Endothelial cell of umbilical vein (primary cell): ENCODE results near the gene CYBA. TPM values are rescaled to one million over a fixed set of nuclear protein-coding genes. Genes with fewer than 3 reads are reported as not detected.

Experiments used
- BruUV-seq: library from RNA; stranded (reverse); fragments of 400-500 nt; replicated peaks from 2 replicates; lab custom pipeline; 2021; lab: Mats Ljungman, UMichigan
- CTCF ChIA-PET: fragments of 300-600, 350-600 bp; sonication (Branson Sonifier 250); formaldehyde crosslinking; loops from one replicate; lab custom pipeline; 2021; ENCODE audit warnings: antibody characterized with exemption, inconsistent platforms; lab: Charles Lee
- POLR2A ChIA-PET: fragments of 300-600, 350-600 bp; sonication (Branson Sonifier 250); formaldehyde crosslinking; loops from one replicate; lab custom pipeline; 2021; ENCODE audit warnings: antibody characterized with exemption, inconsistent platforms; lab: Charles Lee
- DNase-seq: peaks from one replicate; pipeline ENCODE4 v3.0.0-alpha.2; 2011; ENCODE audit warnings: low read depth, low spot score
- FAIRE-seq: peaks from 2 replicates; lab custom pipeline; 2011; peaks lifted over from hg19 to GRCh38; lab: Jason Lieb, UNC
- H2AFZ ChIP-seq: 2 replicates; pipeline ENCODE4 v1.6.0; 2012; ENCODE audit warnings: low read depth, low read length, control low read depth, inconsistent platforms
- H3K27ac ChIP-seq: 2 replicates; pipeline ENCODE4 v1.5.1; 2011; ENCODE audit warnings: low read depth, mild to moderate bottlenecking, control low read depth, low read length, moderate library complexity; ENCODE audit not compliant: insufficient read depth
- H3K27me3 ChIP-seq, 2 experiments: 2 replicates each; pipeline versions ENCODE4 v1.6.0 to v1.6.1; 2011; ENCODE audit warnings: low read length in 2 of 2, mixed read lengths in 1 of 2; ENCODE audit not compliant: control insufficient read depth in 2 of 2, insufficient read depth in 2 of 2
- H3K36me3 ChIP-seq, 2 experiments: 2 replicates in 1 of 2; 3 replicates in 1 of 2; pipeline ENCODE4 v1.5.1; 2011; ENCODE audit warnings: low read length in 2 of 2, mild to moderate bottlenecking in 1 of 2, moderate library complexity in 1 of 2; ENCODE audit not compliant: control insufficient read depth in 2 of 2, insufficient read depth in 2 of 2; ENCODE audit errors: extremely low read depth in 1 of 2
- H3K4me1 ChIP-seq: 3 replicates; pipeline ENCODE4 v1.5.1; 2011; ENCODE audit warnings: mild to moderate bottlenecking, low read length; ENCODE audit not compliant: control insufficient read depth, insufficient read depth; ENCODE audit errors: extremely low read depth
- H3K4me2 ChIP-seq: 2 replicates; pipeline ENCODE4 v1.6.1; 2011; ENCODE audit warnings: low read length, control low read depth, mixed read lengths; ENCODE audit not compliant: insufficient read depth
- H3K4me3 ChIP-seq, 3 experiments: fragments of 200-600 bp in 1 of 3; sonication (generic), shearing (Covaris generic) in 1 of 3; replicated peaks in 1 of 3; 2 replicates each; pipeline ENCODE4 v1.5.1; 2011 to 2016; ENCODE audit warnings: control low read depth in 3 of 3, low read length in 3 of 3, mild to moderate bottlenecking in 2 of 3, inconsistent platforms in 1 of 3, low read depth in 1 of 3, moderate library complexity in 1 of 3; ENCODE audit not compliant: insufficient read depth in 1 of 3
- H3K79me2 ChIP-seq: 2 replicates; pipeline ENCODE4 v1.6.0; 2012; ENCODE audit warnings: low read length, inconsistent platforms; ENCODE audit not compliant: control insufficient read depth, insufficient read depth
- H3K9ac ChIP-seq: replicated peaks from 2 replicates; pipeline ENCODE3; 2011; ENCODE audit warnings: low read length, control low read depth; ENCODE audit not compliant: insufficient read depth; ENCODE audit errors: extremely low read depth
- H3K9me1 ChIP-seq: replicated peaks from 3 replicates; pipeline ENCODE4 v1.6.0; 2011; ENCODE audit warnings: mild to moderate bottlenecking, low read length; ENCODE audit not compliant: control insufficient read depth, insufficient read depth; ENCODE audit errors: extremely low read depth
- H3K9me3 ChIP-seq: replicated peaks from 2 replicates; pipeline ENCODE4 v1.5.1; 2012; ENCODE audit warnings: low read length, inconsistent platforms; ENCODE audit not compliant: control insufficient read depth, insufficient read depth
- H4K20me1 ChIP-seq: replicated peaks from 2 replicates; pipeline ENCODE3; 2011; ENCODE audit warnings: mild to moderate bottlenecking, low read length; ENCODE audit not compliant: control insufficient read depth, insufficient read depth; ENCODE audit errors: extremely low read depth
- EZH2 ChIP-seq: IDR thresholded peaks from 2 replicates; pipeline ENCODE4 v1.6.1; 2012; ENCODE audit warnings: borderline replicate concordance, low read depth, mild to moderate bottlenecking, moderate library complexity, low read length, inconsistent platforms; ENCODE audit not compliant: severe bottlenecking
- FOS ChIP-seq: IDR thresholded peaks from 2 replicates; pipeline ENCODE4 v1.6.1; 2011; ENCODE audit warnings: mild to moderate bottlenecking, low read length, moderate library complexity, borderline replicate concordance; ENCODE audit not compliant: insufficient read depth
- GATA2 ChIP-seq: IDR thresholded peaks from 2 replicates; pipeline ENCODE4 v1.7.0; 2011; ENCODE audit warnings: low read depth, mild to moderate bottlenecking, moderate library complexity, mixed read lengths, low read length; ENCODE audit not compliant: insufficient read length, insufficient read depth
- JUN ChIP-seq: IDR thresholded peaks from 2 replicates; pipeline ENCODE4 v1.6.1; 2011; ENCODE audit warnings: borderline replicate concordance, low read depth; ENCODE audit not compliant: insufficient read length, insufficient read depth
- MYC ChIP-seq: IDR thresholded peaks from one replicate; pipeline ENCODE4 v1.6.1; 2011; ENCODE audit warnings: mild to moderate bottlenecking, low read depth, low read length
- POLR2A ChIP-seq: IDR thresholded peaks from 2 replicates; pipeline ENCODE4 v1.6.1; 2012; ENCODE audit warnings: low read depth, mild to moderate bottlenecking, control low read depth, low read length
- POLR2AphosphoS5 ChIP-seq: IDR thresholded peaks from 2 replicates; pipeline ENCODE4 v1.6.1; 2012; ENCODE audit warnings: low read depth, mild to moderate bottlenecking, control low read depth, low read length, moderate library complexity; ENCODE audit not compliant: insufficient read depth
- dilution Hi-C: fragments of 300-500 bp; cut with MboI; formaldehyde crosslinking; loops from one replicate; pipeline ENCODE4 v1.15.0; 2019; ENCODE audit warnings: low sequenced_read_pairs; ENCODE audit not compliant: extremely low pct_ligation_motif_present
- intact Hi-C: fragments of 100-400 bp; cut with micrococcal nuclease; formaldehyde crosslinking; loops from one replicate; pipeline ENCODE4 v1.10.0; 2022
- polyA plus RNA-seq, 4 experiments: library from polyadenylated mRNA; depleted of rRNA in 3 of 4; stranded (reverse) in 3 of 4; unstranded in 1 of 4; fragments of >200 nt; gene quantifications; 2 replicates each; pipeline versions ENCODE4 v1.2.1 to v1.2.3, GENCODE V29; 2011 to 2012; ENCODE audit warnings: missing spikeins in 1 of 4
- total RNA-seq: library from RNA; stranded (reverse); gene quantifications from 2 replicates; pipeline ENCODE4 v1.2.3, GENCODE V29; 2021
- TF ChIP-seq, protein P1 (sequence below), 2 donors: IDR thresholded peaks; 1 replicate in 1 of 2; 2 replicates in 1 of 2; pipeline ENCODE4 v1.5.1; 2011; ENCODE audit warnings: low read length in 2 of 2, mild to moderate bottlenecking in 2 of 2, moderate library complexity in 2 of 2, control low read depth in 1 of 2, inconsistent platforms in 1 of 2, low read depth in 1 of 2; ENCODE audit not compliant: insufficient read depth in 1 of 2; ENCODE audit errors: extremely low read depth in 1 of 2
- TF ChIP-seq, protein P2 (sequence below): IDR thresholded peaks from 2 replicates; pipeline ENCODE4 v1.6.1; 2011; ENCODE audit not compliant: insufficient read depth, insufficient read length

The CYBA gene
- total and polyA plus RNA-seq, 2 donors (not counting 3 experiments of a cell fraction or from before 2014, with no cell fraction given) = 37.0 to 77.3 TPM

DNA sequence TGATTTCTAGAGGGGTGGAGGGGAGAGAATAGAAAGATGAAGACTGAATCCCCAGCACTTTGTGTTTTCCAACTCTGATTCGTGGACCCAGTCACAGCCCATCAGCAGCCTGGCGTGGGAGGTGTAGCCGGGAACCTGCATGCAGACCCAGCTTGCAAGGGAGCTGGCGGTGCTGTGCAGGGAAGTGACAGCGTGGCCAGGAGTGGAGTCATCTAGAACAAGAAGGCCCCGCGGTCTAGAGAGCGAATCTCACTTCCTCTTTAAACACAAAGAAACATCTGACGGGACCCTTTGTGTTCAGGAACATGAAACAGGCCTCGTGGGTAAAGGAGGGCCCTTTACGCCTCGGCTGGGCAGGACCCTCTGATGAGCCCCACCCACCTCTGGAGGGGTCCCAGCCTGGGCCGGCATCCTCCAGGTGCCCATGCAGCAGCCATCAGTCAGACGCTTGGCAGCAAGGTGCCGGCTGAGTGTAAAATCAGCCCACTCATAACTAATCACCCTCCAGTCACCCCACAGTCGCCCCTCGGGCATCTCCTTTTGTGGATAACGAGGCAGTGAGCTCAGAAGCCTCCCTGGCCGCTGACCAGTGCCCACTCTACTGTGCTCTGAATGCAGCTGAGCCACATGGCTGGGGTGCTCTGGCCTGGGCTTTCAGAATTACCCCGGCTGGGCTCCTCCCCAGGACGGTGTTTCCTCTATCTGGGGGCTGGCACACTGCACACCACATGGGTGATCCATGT lies 31.0 kb upstream of the CYBA start:
- no TSS peak for BruUV-seq
- TF ChIP-seq JUN (no peak), MYC (no peak), POLR2A (no peak), EZH2 (no peak), POLR2AphosphoS5 (no peak), FOS (no peak), GATA2 (no peak)
- TF ChIP-seq, protein P1, sequence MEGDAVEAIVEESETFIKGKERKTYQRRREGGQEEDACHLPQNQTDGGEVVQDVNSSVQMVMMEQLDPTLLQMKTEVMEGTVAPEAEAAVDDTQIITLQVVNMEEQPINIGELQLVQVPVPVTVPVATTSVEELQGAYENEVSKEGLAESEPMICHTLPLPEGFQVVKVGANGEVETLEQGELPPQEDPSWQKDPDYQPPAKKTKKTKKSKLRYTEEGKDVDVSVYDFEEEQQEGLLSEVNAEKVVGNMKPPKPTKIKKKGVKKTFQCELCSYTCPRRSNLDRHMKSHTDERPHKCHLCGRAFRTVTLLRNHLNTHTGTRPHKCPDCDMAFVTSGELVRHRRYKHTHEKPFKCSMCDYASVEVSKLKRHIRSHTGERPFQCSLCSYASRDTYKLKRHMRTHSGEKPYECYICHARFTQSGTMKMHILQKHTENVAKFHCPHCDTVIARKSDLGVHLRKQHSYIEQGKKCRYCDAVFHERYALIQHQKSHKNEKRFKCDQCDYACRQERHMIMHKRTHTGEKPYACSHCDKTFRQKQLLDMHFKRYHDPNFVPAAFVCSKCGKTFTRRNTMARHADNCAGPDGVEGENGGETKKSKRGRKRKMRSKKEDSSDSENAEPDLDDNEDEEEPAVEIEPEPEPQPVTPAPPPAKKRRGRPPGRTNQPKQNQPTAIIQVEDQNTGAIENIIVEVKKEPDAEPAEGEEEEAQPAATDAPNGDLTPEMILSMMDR (IDR thresholded peaks at IDR 0.05; ENCODE audit: extremely low read depth in 1 of 2, insufficient read depth in 1 of 2, low read depth in 1 of 2, low read length in 2 of 2) = no peak
- TF ChIP-seq, protein P2, sequence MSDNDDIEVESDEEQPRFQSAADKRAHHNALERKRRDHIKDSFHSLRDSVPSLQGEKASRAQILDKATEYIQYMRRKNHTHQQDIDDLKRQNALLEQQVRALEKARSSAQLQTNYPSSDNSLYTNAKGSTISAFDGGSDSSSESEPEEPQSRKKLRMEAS = no peak
- Histone ChIP-seq H4K20me1 (no peaks in the 10 kb centered on the region), H3K27me3 (no peaks in the 10 kb centered on the region), H3K9ac (no peak overlapping the region), H3K9me3 (no peaks in the 10 kb centered on the region), H3K4me3 (no peak overlapping the region), H3K79me2 (no peaks in the 10 kb centered on the region), H3K27ac (no peak overlapping the region), H3K4me2 (no peak overlapping the region), H2AFZ (peak overlapping the region; percentile 21), H3K36me3 (no peaks in the 10 kb centered on the region), H3K9me1 (no peaks in the 10 kb centered on the region), H3K4me1 (peaks cover 3% of the 10 kb centered on the region)
- ChIA-PET CTCF (no interaction called here), POLR2A (no interaction called here)
- DNase-seq (no peak), FAIRE-seq (no peak)
- dilution Hi-C loops (no loop called here), intact Hi-C loops (no loop called here)
